Stimulated activated CD4-positive, alpha-beta T cell treated with anti-CD3 and anti-CD28 coated beads, Interleukin-15, amount 100 ng/mL, for 1 hour (primary cell): ENCODE measurements around the gene LIPC.
A peak's percentile ranks its signal among the peaks of the same experiment; 100 is the strongest.

Source experiments
- DNase-seq, 2 donors: peaks; one replicate each; pipeline ENCODE4 v3.0.0-alpha.2; 2020; ENCODE audit warnings: low read depth in 1 of 2, low spot score in 1 of 2

Gene LIPC

GRCh38 chr15:58472821-58473581 lies 41.2 kb downstream of the LIPC start:
- no peak for DNase-seq

- DNase-seq = no peak
Measured at GRCh38 chr15:58473724-58474123, 41.9 kb downstream of the LIPC start.

DNA sequence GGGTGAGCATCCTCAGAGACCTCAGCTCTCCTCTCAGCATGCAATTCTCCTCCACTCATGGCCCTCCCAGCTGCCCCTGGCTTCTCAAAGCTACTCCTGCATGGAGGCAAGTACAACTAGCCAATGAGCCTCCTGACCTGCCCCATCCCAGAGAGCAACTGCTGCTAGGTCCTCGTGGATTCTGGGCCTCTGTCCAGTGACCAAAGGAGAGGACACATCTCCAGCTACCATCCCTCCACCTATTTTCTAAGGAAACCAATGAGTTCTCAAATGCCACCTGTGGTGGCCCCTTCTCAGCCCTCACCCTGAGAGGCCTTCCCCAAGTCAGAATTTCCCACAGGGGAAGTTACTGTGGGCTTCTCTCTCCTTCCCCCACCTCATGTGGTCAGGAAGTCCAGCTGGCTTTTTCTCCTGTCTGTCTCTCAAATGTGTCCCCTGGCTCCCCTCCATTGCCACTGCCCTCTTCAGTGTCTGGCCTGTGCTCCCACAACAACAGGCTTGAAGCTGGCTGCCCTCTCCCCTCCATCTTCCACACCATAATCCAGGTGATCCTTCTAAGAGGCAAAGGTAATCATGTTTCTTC lies 43.0 kb downstream of the LIPC start:
- no peak for DNase-seq

DNA sequence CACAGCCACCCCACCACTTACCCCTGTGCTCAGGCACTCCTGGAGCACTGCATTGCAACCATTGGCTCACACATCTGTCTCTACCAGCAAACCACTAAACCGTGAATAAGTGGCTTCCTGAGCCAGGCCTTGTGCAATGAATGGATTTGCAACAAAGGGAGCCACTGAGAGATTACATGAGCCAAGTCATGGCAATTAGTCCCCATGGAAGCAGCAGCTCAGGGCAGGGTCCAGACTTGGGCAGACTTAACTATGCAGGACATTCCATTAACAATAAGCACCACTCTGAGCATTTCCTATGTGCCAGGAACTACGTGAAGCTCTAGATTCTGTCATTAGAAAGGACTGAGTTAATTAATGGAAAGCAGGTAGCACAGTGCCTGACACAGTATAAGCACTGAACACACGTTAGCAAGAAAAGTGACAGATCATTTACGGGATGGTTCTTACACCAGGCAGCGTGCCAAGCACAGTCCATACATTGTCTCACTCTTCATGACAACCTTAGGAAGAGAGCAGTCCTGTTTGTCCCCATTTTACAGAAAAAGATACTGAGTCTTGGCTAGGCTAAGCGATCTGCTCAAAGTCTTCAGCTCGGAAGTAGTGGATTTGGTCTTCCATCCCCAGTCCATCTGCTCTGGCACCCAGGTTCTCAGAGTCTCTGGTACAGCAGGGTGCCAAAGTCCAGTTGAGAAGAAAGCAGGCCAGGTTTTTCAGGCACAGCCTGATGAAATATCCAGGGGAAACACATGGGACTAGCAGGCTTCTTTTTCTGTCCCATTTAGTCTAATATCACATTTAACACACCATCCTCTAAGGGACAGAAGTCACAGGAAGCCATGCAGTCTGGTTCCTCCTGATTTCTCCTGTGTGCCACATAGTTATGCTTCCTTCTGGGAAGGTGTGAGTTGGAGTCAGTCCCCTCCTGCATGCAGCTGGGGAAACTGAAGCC lies 44.1 kb downstream of the LIPC start:
- DNase-seq = no peak

- no peak for DNase-seq
Measured at GRCh38 chr15:58476525-58477162, 44.9 kb downstream of the LIPC start.

GRCh38 chr15:58477170-58477569 lies 45.4 kb downstream of the LIPC start:
- DNase-seq = no peak

DNA sequence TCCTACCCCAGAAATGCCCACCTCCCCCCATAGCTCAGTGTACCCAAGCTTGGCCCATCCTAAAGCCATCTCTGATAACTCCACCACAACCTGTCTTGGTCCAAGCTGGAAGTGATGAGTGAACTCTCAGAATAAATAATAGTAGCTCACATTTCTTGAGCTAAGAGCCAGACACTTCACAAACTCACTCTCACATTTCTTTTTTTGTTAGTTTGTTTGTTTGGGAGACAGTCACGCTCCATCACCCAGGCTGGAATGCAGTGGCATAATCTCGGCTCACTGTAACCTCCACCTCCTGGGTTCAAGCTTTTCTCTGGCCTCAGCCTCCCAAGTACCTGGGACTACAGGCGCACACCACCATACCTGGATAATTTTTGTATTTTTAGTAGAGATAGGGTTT lies 46.2 kb downstream of the LIPC start:
- DNase-seq = no peak

DNA sequence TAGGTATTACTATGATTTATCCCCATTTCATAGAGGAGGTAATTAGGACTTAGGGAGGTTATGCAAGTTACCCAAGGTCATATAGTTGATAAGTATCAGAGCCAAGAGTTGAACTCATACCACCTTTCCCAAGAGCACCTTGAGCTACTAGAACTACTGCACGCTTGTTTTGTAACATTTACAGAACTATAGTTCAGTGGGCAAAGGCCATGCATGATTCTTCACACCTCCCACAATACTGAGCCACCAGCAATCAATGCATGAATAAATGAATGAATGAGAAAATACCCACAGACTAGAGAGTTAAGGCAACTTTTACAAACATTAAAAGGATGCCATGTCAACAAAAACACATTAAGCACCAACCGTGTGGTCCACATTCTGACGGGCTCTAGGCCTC lies 46.8 kb downstream of the LIPC start:
- DNase-seq = no peak

GRCh38 chr15:58479941-58480340 lies 48.1 kb downstream of the LIPC start:
- DNase-seq = no peak

DNA sequence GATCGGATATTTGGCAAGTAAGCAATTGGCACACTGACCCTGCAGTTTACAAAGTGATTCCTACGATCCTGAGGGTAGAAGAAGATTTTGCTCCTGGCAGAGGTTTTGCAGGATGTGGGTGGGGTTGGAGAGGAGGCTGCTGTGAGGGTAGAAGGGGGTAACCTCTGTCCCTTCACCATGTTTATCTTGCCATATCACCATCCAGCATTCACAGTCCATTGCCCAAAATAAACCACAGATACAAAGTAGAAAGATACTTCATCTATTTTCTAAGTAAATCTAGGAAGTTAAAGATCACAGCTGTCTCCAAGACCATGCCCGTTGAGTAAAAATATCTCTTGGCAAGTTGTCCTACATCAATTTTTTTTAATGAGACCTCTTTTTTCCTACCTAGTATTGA lies 51.6 kb downstream of the LIPC start:
- no peak for DNase-seq

GRCh38 chr15:58484791-58485600 lies 53.2 kb downstream of the LIPC start:
- DNase-seq = peak in 1 of 2 donors; percentile 13

DNA sequence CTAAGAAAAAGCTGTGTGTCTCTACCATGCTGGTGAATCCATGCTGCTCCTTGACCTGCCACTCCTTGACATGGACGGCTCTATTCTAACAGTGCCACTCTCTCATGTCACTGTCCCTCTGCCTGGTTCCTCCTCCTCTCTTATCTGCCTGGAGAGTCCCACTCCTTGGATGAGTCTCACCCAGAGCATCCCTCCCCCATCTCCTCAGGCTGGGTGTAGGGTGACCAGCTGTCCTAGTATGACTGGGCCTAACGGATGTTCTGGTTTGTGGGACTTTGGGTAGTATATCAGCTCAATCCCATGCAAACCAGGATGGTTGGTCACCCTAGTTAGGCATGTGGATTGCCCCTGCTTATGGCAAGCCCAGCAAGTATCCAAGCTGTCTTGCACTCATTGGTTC lies 54.3 kb downstream of the LIPC start:
- DNase-seq = no peak

- no peak for DNase-seq
Measured at GRCh38 chr15:58486564-58486963, 54.8 kb downstream of the LIPC start.

DNA sequence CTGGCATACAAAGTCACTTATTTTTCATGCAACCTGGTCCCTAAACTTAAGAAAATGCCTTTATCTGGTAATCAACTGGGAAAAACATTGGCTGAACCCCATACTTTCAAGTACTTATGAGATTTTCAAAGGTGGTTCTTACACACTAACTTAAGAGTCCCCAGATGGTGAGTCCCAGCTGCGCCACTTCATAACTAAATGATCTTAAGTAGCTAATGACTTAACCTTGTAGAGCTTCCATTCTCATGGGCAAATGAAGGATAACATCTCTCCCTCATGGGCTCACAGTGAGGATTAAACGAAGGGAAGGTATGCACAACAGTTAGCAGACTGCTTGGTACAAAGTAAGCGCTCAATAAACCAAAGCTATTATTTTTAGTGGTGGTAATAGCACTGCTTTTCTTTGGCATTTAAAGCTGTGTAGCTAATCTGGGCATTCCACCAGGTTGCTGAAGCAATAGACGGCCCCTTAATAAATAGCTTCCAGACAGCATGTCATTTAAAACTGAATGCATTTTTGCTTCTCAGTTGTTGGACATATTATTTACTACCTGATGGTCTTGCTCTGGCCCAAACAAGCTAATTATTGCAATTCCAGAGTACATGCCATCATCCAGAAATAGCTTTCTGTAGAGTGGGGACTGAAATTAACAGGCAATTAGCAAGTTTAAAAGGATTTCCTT lies 55.4 kb downstream of the LIPC start:
- no peak for DNase-seq

DNA sequence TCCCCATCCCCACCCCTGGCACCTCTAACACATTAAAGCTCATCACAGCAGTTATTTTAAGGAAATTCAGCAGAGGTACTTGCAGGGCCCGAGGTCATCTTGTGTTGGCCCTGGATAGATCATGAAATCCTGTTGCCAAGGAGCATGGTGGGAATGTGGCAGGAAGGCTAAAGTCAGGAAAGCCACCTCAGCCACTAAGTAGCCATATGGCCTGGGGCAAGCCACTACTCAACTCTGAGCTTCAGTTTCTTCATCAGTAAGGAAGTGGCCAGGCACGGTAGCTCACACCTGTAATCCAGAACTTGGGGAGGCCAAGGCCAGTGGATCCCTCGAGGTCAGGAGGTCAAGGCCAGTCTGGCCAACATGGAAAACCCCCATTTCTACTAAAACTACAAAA lies 55.9 kb downstream of the LIPC start:
- DNase-seq = no peak

- DNase-seq = no peak
Measured at GRCh38 chr15:58489289-58490085, 57.7 kb downstream of the LIPC start.

DNA sequence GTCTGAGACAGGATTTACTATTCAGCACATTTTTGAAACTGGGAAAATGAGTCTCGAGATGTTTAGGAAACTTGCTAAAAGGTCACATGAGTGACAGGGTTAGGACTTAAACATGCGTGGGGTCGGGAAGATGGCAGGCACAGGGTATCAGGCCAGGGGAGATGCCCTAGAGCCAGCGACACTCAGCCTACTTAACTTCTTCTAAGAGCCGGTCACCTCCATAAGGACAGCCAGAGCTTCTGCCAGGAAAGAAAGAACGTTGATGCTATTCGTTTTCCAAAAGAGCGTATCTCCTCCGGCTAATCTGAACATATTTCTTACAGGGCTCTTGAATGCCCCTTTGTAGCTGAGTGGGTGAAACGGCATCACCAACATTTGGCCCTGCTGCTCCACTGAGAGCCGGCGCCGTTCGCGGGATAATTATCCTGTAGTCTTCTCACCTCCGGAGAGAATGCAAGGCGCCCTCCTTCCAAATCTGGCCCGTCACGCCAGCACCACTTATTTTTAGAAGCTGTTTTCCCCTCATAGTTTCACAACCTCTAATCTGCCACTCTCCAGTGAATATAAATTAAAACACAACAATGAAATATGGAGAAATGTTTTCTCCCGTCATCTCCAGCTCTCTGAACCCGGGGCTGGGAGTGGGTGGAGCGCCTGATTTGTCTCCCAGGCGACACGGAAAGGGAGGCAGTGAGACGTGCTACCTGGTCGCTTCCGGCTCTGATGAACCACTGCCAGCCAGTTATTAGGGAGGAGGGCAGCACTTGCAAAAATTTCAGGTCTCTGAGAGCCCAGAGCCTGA lies 58.5 kb downstream of the LIPC start:
- DNase-seq = no peak

DNA sequence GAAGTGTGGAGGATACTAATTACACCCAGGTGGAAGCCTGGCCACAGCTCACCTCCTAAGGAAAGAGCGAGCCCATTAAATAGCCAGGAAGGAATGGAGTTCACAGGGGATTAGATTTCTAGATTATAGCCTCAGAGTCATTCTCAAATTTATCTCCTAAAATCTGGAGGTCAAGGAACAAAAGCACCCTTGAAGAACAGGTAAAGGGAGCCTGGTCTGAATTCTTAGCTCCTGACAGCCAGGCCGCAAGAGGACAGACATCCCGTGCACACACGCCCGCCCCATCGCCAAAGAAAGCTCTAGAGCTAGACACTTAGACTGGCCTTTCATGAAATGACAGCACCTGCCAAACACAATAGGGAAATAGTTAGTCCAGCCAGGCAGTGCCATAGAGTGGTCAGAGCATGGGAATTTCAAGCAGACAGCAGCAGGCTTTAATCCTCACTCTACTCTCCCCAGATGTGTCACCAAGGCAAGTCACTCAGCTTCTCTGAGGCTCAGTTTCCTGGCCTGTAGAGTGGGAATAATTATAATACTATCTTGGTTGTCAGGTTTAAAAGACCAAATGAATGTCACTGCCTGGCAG lies 59.2 kb downstream of the LIPC start:
- DNase-seq = no peak
